GM12873 (cell line): ENCODE results near the gene FAM170A.
A peak's percentile ranks its signal among the peaks of the same experiment; 100 is the strongest.

Experiments
- CTCF ChIP-seq: IDR thresholded peaks from 2 replicates; pipeline ENCODE4 v1.5.1; 2012; ENCODE audit warnings: low read depth, mild to moderate bottlenecking, moderate library complexity, low read length, control low read depth; ENCODE audit not compliant: insufficient read depth; ENCODE audit errors: missing control alignments

FAM170A gene

GRCh38 chr5:119629339-119629738 lies at the start of gene FAM170A:
TSS of gene FAM170A (plus strand) at chr5:119629558. CDS start at chr5:119629769, 211 bp downstream.
- TF ChIP-seq CTCF, result no peak

GRCh38 chr5:119582987-119583386 lies 46.4 kb upstream of the FAM170A start:
- peak; percentile 12 for TF ChIP-seq CTCF

- no peak for TF ChIP-seq CTCF
Measured at GRCh38 chr5:119583684-119584083, 45.7 kb upstream of the FAM170A start.

- no peak for TF ChIP-seq CTCF
Measured at GRCh38 chr5:119596046-119596445, 33.3 kb upstream of the FAM170A start.

- TF ChIP-seq CTCF, result no peak
Measured at GRCh38 chr5:119597728-119598298, 31.5 kb upstream of the FAM170A start.

- TF ChIP-seq CTCF, result no peak
Measured at GRCh38 chr5:119613937-119614336, 15.4 kb upstream of the FAM170A start.

GRCh38 chr5:119614838-119615237 lies 14.5 kb upstream of the FAM170A start:
- no peak for TF ChIP-seq CTCF
